Ovary (tissue), 9 donors: ENCODE measurements around the gene CCDC32. TPM values are rescaled to one million over a fixed set of nuclear protein-coding genes. Genes with fewer than 3 reads are reported as not detected.
"Not testable (repeated sequence)": the region's sequence is repeated elsewhere in the genome, so short reads cannot be mapped to it uniquely, and the experiment has no call there.

Source experiments
- DNase-seq, 5 donors: peaks; one replicate each; pipeline ENCODE4 v3.0.0-alpha.2; 2019 to 2020
- H3K27ac ChIP-seq, 2 donors: fragments of 200-600 bp; one replicate each; pipeline versions ENCODE4 v1.5.1 to v1.8.0; 2019 to 2022
- H3K27me3 ChIP-seq: fragments of 200-600 bp; one replicate; pipeline ENCODE4 v1.8.0; 2022
- H3K36me3 ChIP-seq: fragments of 200-600 bp; sonication (generic); one replicate; pipeline ENCODE4 v1.5.1; 2019
- H3K4me1 ChIP-seq: one replicate; pipeline ENCODE4 v1.8.1; 2013; ENCODE audit warnings: mild to moderate bottlenecking, moderate library complexity; ENCODE audit not compliant: insufficient read depth
- H3K4me3 ChIP-seq: fragments of 200-600 bp; sonication (generic); one replicate; pipeline ENCODE4 v1.5.1; 2017
- H3K9me3 ChIP-seq, 2 donors: fragments of 200-600 bp in 1 of 2; sonication (generic) in 1 of 2; one replicate each; pipeline versions ENCODE4 v1.5.1 to v1.8.1; 2013 to 2019; ENCODE audit warnings: mild to moderate bottlenecking in 1 of 2, moderate library complexity in 1 of 2
- EP300 ChIP-seq: sonication (generic); formaldehyde crosslinking; IDR thresholded peaks from one replicate; pipeline ENCODE4 v1.6.1; 2017; ENCODE audit warnings: antibody characterized with exemption
- POLR2A ChIP-seq: fragments of 450-650 bp; IDR thresholded peaks from one replicate; pipeline ENCODE4 v1.6.1; 2017; ENCODE audit warnings: antibody characterized with exemption, mild to moderate bottlenecking, moderate library complexity
- WGBS, 3 donors: extraction: QIAGEN DNeasy Blood & Tissue Kit in 1 of 3; methylation state at CpG; one replicate each; pipeline versions ENCODE4 v1.1.5 to v1.1.7; 2013 to 2017; 5-methylcytosine and 5-hydroxymethylcytosine counted together
- intact Hi-C, 4 donors: fragments of 100-400 bp; cut with DNase I; formaldehyde crosslinking; loops; one replicate each; pipeline versions ENCODE4 v1.11.0 to v1.15.1; 2022 to 2023
- polyA plus RNA-seq, 2 donors: library from polyadenylated mRNA; stranded (reverse); fragments of 200-250 nt in 1 of 2; fragments of 350-450 nt in 1 of 2; fragmentation: Illumina TruSeq in 1 of 2; extraction: RNeasy Lipid Tissue Mini Kit (QIAGEN cat#74804) in 1 of 2; gene quantifications; one replicate each; pipeline ENCODE4 v1.2.3, GENCODE V29; 2013 to 2014
- total RNA-seq, 7 donors: library from RNA; depleted of rRNA in 2 of 7; stranded (reverse); fragments of >200 nt in 2 of 7; fragmentation: NEBNext Ultra II Directional in 3 of 7; extraction: Animal tissue kit (Norgen Biotek cat#: 25700) in 3 of 7; gene quantifications; one replicate each; pipeline versions ENCODE4 v1.1.0 to v1.2.4, GENCODE V29; 2016 to 2023
- TF ChIP-seq, protein P1 (sequence below), 3 donors: fragments of 450-650 bp in 2 of 3; fragments of 200-600 bp in 1 of 3; IDR thresholded peaks; one replicate each; pipeline versions ENCODE4 v1.5.1 to v1.8.0; 2016 to 2022; ENCODE audit warnings: antibody characterized with exemption in 3 of 3, mild to moderate bottlenecking in 1 of 3
- donor health status: DM: no; HTN: no; CAD: no; lungs with moderate emphysema.
- donor health status: DM: no; HTN: no; CAD: no.
- donor health status: Bipolar disorder and iron deficiency.
- donor health status: DM: yes; HTN: yes; CAD: no.
- donor health status: DM: no; HTN: no; CAD: no.
- donor health status: DM: yes; HTN: yes; CAD: no.

Gene CCDC32
- total and polyA plus RNA-seq, 9 donors = 21.0 to 57.6 (median 31.0) TPM

DNA sequence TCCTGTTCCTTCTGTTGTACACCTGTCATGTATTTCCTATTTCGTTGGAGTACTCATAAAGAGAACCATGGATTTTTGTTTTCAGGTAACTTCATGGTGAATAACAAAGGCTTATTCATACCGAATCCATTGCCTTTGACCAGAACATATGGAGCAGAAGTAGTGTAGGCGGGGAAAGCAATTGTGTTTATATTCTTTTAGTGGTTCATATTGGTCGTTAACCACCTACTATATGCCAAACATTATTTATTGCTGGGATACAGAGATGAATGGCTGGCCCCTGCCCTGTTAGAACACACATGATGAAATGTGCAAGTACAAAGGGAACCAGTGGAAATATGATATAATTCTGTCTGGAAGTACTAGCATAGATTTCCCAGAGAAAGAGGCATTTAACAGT is 14.1 kb upstream of the CCDC32 start:
- intact Hi-C loops = no loop called here
- no peaks in the 10 kb centered on the region for H3K9me3 ChIP-seq
- WGBS, 3 donors = 70 to 72% (median 71%) methylated on average over 4 of the region's 4 CpGs
- DNase-seq = no peak
- no peak overlapping the region for H3K27ac ChIP-seq
- TF ChIP-seq POLR2A = no peak
- TF ChIP-seq, protein P1, sequence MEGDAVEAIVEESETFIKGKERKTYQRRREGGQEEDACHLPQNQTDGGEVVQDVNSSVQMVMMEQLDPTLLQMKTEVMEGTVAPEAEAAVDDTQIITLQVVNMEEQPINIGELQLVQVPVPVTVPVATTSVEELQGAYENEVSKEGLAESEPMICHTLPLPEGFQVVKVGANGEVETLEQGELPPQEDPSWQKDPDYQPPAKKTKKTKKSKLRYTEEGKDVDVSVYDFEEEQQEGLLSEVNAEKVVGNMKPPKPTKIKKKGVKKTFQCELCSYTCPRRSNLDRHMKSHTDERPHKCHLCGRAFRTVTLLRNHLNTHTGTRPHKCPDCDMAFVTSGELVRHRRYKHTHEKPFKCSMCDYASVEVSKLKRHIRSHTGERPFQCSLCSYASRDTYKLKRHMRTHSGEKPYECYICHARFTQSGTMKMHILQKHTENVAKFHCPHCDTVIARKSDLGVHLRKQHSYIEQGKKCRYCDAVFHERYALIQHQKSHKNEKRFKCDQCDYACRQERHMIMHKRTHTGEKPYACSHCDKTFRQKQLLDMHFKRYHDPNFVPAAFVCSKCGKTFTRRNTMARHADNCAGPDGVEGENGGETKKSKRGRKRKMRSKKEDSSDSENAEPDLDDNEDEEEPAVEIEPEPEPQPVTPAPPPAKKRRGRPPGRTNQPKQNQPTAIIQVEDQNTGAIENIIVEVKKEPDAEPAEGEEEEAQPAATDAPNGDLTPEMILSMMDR (IDR thresholded peaks at IDR 0.05) = no peak
- TF ChIP-seq EP300 = no peak
- H3K36me3 ChIP-seq = no peaks in the 10 kb centered on the region
- H3K27me3 ChIP-seq = no peaks in the 10 kb centered on the region
- H3K4me1 ChIP-seq = no peaks in the 10 kb centered on the region
- no peak overlapping the region for H3K4me3 ChIP-seq

DNA sequence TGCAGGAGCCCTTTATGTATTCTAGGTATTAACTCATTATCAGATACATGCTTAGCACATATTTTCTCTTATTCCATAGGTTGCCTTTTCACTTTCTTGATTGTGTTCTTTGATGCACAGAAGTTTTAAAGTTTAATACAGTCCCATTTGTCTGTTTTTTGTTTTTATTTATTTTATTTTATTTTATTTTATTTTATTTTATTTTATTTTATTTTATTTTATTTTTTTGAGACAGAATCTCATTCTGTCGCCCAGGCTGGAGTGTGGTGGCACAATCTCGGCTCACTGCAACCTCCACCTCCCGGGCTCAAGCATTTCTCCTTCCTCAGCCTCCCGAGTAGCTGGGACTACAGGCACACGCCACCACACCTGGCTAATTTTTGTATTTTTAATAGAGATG is 12.1 kb upstream of the CCDC32 start:
- H3K4me1 ChIP-seq, H3K27ac ChIP-seq, intact Hi-C loops, H3K27me3 ChIP-seq, H3K9me3 ChIP-seq, DNase-seq, H3K4me3 ChIP-seq, H3K36me3 ChIP-seq: not testable (repeated sequence)
- WGBS, 3 donors = 93 to 98% (median 94%) methylated on average over 5 of the region's 5 CpGs

- intact Hi-C loops = no loop called here
- Histone ChIP-seq H3K9me3 (no peaks in the 10 kb centered on the region), H3K4me3 (no peak overlapping the region), H3K36me3 (no peaks in the 10 kb centered on the region), H3K27ac (no peak overlapping the region), H3K27me3 (no peaks in the 10 kb centered on the region), H3K4me1 (peaks cover 4% of the 10 kb centered on the region)
- TF ChIP-seq, protein P1 (IDR thresholded peaks at IDR 0.05) = no peak
- TF ChIP-seq POLR2A (no peak), EP300 (no peak)
- DNase-seq = no peak
Measured at GRCh38 chr15:40575113-40575512, 10.3 kb upstream of the CCDC32 start.

DNA sequence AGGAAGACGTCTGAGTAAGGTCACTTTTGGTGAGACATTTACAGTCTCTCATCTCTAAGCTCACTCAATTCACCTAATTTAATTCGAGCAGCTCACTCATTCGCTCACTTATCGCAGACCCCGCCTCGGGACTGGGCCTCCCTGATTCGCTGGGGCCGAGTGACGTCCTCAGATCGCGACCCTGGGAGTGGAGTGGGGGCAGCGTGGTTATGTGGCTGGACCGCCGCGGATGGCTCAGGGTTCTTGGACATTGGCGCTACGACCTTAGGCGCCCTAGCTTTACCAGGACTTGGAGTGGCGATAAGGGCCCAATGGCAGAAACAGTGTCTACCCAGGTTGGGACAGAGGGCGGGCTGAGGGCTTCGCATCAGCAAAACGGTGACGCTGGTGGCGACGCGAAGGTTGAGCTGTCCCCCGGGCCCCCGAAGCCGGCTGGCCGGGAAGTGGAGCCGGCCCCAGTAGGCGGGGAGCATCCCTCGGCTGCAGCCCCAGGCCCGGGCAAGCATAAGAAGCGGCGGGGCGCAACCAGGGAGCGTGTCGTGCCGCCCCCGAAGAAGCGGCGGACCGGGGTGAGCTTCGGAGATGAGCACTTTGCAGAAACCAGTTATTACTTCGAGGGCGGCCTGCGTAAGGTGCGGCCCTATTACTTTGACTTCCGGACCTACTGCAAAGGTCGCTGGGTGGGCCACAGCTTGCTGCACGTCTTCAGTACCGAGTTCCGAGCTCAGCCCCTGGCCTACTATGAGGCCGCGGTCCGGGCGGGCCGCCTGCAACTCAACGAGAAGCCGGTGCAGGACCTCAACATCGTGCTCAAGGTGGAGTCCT is 4.5 kb upstream of the CCDC32 start, which contains the start of gene RPUSD2:
RPUSD2 (plus strand) TSS at position 171 of the 825 bp plus-strand sequence; CDS start at position 210, 39 bp downstream.
- TF ChIP-seq EP300 (no peak), POLR2A (peak; percentile 90)
- TF ChIP-seq, protein P1 (IDR thresholded peaks at IDR 0.05) = no peak
- peak within 1 kb of the TSS; percentile 53 to 71 for H3K27ac ChIP-seq
- 0 to 1% (median 0%) methylated on average over 37 to 62 of the region's 62 CpGs for WGBS, 3 donors
- peak within 1 kb of the TSS; percentile 69 for H3K4me3 ChIP-seq
- peak; percentile 89 to 94 (median 92) for DNase-seq
- intact Hi-C loops = loop anchor here in 2 of 4 donors (10.0 kb wide), 2 partner anchors 125 to 185 kb away; partner anchors contain the start of genes BAHD1 (in 1 of the 2) and RMDN3 (in 1 of the 2)
- H3K9me3 ChIP-seq = no peaks in the 10 kb centered on the region
- H3K27me3 ChIP-seq = no peaks in the 10 kb centered on the region
- H3K4me1 ChIP-seq = peaks cover 5% of the 10 kb centered on the region
- H3K36me3 ChIP-seq = no peaks in the 10 kb centered on the region

- DNase-seq = no peak
- Histone ChIP-seq H3K4me1 (peaks cover 7% of the 10 kb centered on the region), H3K27ac (no peak overlapping the region), H3K9me3 (no peaks in the 10 kb centered on the region), H3K36me3 (no peaks in the 10 kb centered on the region), H3K27me3 (no peaks in the 10 kb centered on the region), H3K4me3 (no peak overlapping the region)
- WGBS, 3 donors = 24 to 37% (median 29%) methylated on average over 7 of the region's 7 CpGs
- TF ChIP-seq EP300 = no peak
- TF ChIP-seq, protein P1 (IDR thresholded peaks at IDR 0.05) = no peak
- TF ChIP-seq POLR2A = no peak
- intact Hi-C loops = loop anchor here in 2 of 4 donors (10.0 kb wide), 2 partner anchors 122 to 188 kb away; partner anchors contain the start of genes BAHD1 (in 1 of the 2) and RMDN3 (in 1 of the 2)
Measured at GRCh38 chr15:40567111-40567510, 2.3 kb upstream of the CCDC32 start.
